Activated CD8-positive, alpha-beta T cell treated with anti-CD3 and anti-CD28 coated beads, Interleukin-2, amount 10 ng/mL, durations not matched to agents 7 days and 5 days (primary cell): ENCODE results near the gene FLT1. TPM values are rescaled to one million over a fixed set of nuclear protein-coding genes. Genes with fewer than 3 reads are reported as not detected.

Experiments
- ATAC-seq: fragments of 150-1000 bp; cut with Tn5 transposase; one replicate; pipeline ENCODE4 v1.10.0; 2021; ENCODE audit warnings: moderate library complexity
- CTCF ChIA-PET: fragments of 350-600 bp; sonication (Branson Sonifier 250); formaldehyde crosslinking; loops from one replicate; lab custom pipeline; 2021; ENCODE audit warnings: antibody characterized with exemption; lab: Charles Lee
- POLR2A ChIA-PET: fragments of 350-600 bp; sonication (Branson Sonifier 250); formaldehyde crosslinking; loops from one replicate; lab custom pipeline; 2021; ENCODE audit warnings: antibody characterized with exemption; lab: Charles Lee
- DNase-seq: peaks from one replicate; pipeline ENCODE4 v3.0.0-alpha.2; 2020
- H3K27ac Mint-ChIP-seq: one replicate; pipeline ENCODE4 v1.8.0; 2021; ENCODE audit warnings: mild to moderate bottlenecking, mixed read lengths
- H3K27me3 Mint-ChIP-seq: one replicate; pipeline ENCODE4 v1.8.0; 2021; ENCODE audit warnings: low read depth, mixed read lengths
- H3K36me3 Mint-ChIP-seq: one replicate; pipeline ENCODE4 v1.8.0; 2021; ENCODE audit warnings: low read depth, mixed read lengths
- H3K4me1 Mint-ChIP-seq: one replicate; pipeline ENCODE4 v1.8.0; 2021; ENCODE audit warnings: low read depth, mixed read lengths
- H3K4me3 Mint-ChIP-seq: one replicate; pipeline ENCODE4 v1.8.0; 2021; ENCODE audit warnings: mild to moderate bottlenecking, mixed read lengths
- H3K9me3 Mint-ChIP-seq: one replicate; pipeline ENCODE4 v1.8.0; 2022; ENCODE audit warnings: mixed read lengths; ENCODE audit not compliant: insufficient read depth
- total RNA-seq, 2 experiments: library from RNA; stranded (reverse); gene quantifications; one replicate each; pipeline ENCODE4 v1.2.3, GENCODE V29; 2021

Gene FLT1
- total RNA-seq, 2 experiments from 2014 or later = 0.95 to 1.3 TPM

DNA sequence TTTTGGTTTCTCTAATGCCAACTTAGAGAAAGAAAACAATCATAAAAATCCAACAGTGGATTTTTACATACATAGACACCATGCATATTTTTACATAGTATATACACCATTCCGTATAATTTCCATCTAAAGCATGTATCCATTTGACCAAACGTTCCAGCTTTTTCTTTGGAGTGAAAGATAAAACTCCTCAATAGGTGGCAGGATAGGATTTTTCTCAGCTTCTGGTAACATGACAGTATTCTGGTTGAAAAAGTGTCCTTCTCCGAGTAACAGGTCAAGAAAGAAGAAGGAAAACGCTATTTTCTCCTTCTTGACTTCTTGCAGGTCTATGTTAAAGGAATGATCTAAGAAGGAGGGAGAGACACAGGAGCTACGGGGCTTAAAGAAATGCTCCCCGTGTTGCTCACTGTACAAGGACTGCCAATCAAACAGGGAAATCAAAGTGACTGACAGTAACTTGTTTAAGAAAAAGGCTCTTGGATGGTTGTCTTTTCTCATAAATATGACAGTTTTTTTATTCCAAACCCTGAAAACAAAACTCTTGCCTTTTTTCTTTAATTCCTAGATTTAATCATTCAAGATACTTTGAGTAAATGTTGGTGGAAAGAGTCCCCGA lies 11.5 kb downstream of the FLT1 start:
- CTCF ChIA-PET = interaction anchor here (0.6 kb wide), 1 partner anchor 9 kb away, joined by 3 read pairs; no protein-coding TSS in a partner anchor
- H3K36me3 Mint-ChIP-seq = no peaks in the 10 kb centered on the region
- POLR2A ChIA-PET = no interaction called here
- ATAC-seq (no peak), DNase-seq (no peak)
- peaks cover 4% of the 10 kb centered on the region for H3K27me3 Mint-ChIP-seq
- H3K4me1 Mint-ChIP-seq = no peaks in the 10 kb centered on the region
- H3K27ac Mint-ChIP-seq = no peak overlapping the region
- H3K9me3 Mint-ChIP-seq = no peaks in the 10 kb centered on the region
- H3K4me3 Mint-ChIP-seq = no peak overlapping the region

DNA sequence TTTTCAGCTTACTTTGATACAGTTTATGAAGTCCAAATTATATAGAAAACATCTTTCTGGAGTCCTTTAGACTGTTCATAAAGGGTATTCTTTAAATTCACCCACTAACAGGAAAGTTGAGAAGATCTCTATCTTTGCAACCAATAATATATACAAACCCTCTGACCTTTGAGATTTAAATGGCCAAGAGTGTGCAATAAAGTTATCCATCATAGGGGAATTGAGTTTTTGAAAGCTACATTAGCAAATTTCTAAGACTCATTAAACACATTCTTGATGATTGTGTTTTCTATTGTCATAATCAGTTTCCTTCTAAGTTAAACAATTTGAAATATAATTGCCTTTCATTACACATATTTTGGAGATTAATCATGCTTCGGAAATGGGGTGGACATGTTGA lies 15.9 kb downstream of the FLT1 start:
- CTCF ChIA-PET = interaction anchor here (1.2 to 1.7 kb wide), 3 partner anchors 11 to 83 kb away, joined by 3 to 5 read pairs (median 3); no protein-coding TSS in a partner anchor
- peaks cover 4% of the 10 kb centered on the region for H3K27me3 Mint-ChIP-seq
- ATAC-seq = no peak

DNA sequence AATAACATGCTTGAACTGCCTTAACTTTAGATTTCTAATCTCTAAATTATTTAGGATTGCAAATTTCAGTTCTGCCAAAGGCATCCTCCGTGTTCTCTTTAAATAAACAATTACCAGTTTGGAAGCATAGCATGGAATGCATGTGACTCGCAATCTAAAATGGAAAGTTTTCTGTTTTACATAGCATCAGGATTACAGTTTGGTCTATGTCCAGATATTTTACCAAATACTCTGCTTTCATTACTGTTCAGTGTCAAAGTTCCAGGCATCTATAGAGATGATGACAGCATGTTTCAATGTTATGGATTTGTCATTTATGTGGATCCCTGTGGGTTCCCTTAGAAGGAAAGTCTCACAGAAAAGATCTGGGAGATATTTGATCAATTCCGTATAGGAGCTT lies 16.8 kb downstream of the FLT1 start:
- no peak for ATAC-seq
- CTCF ChIA-PET = interaction anchor here (1.2 kb wide), 1 partner anchor 82 kb away, joined by 3 read pairs; no protein-coding TSS in a partner anchor

More for the DNA sequence above, 15.9 kb downstream of the FLT1 start:
- no peaks in the 10 kb centered on the region for H3K36me3 Mint-ChIP-seq
- POLR2A ChIA-PET = no interaction called here
- no peaks in the 10 kb centered on the region for H3K4me1 Mint-ChIP-seq
- DNase-seq = no peak
- H3K27ac Mint-ChIP-seq = no peak overlapping the region
- H3K4me3 Mint-ChIP-seq = no peak overlapping the region
- no peaks in the 10 kb centered on the region for H3K9me3 Mint-ChIP-seq

DNA sequence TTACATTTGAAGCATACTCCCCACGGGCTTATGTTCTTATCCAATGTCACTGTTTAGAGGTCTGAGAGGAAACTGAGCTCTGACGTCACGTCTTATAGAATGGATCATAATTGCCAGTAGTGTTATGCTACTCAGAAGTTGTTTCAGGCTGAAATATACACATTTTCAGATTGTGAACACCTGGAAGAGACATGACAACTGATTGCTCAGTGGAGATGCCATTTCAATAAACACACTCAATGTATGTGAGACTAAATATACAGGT lies 17.3 kb downstream of the FLT1 start:
- POLR2A ChIA-PET = no interaction called here
- CTCF ChIA-PET = no interaction called here
- H3K27ac Mint-ChIP-seq = no peak overlapping the region
- H3K4me3 Mint-ChIP-seq = no peak overlapping the region
- H3K9me3 Mint-ChIP-seq = no peaks in the 10 kb centered on the region
- DNase-seq (no peak), ATAC-seq (no peak)
- H3K36me3 Mint-ChIP-seq = no peaks in the 10 kb centered on the region
- peaks cover 6% of the 10 kb centered on the region for H3K27me3 Mint-ChIP-seq
- no peaks in the 10 kb centered on the region for H3K4me1 Mint-ChIP-seq

More for the DNA sequence above, 16.8 kb downstream of the FLT1 start:
- Mint-ChIP-seq H3K4me3 (no peak overlapping the region), H3K36me3 (no peaks in the 10 kb centered on the region), H3K27ac (no peak overlapping the region), H3K4me1 (no peaks in the 10 kb centered on the region), H3K27me3 (peaks cover 4% of the 10 kb centered on the region), H3K9me3 (no peaks in the 10 kb centered on the region)
- no peak for DNase-seq
- POLR2A ChIA-PET = no interaction called here

DNA sequence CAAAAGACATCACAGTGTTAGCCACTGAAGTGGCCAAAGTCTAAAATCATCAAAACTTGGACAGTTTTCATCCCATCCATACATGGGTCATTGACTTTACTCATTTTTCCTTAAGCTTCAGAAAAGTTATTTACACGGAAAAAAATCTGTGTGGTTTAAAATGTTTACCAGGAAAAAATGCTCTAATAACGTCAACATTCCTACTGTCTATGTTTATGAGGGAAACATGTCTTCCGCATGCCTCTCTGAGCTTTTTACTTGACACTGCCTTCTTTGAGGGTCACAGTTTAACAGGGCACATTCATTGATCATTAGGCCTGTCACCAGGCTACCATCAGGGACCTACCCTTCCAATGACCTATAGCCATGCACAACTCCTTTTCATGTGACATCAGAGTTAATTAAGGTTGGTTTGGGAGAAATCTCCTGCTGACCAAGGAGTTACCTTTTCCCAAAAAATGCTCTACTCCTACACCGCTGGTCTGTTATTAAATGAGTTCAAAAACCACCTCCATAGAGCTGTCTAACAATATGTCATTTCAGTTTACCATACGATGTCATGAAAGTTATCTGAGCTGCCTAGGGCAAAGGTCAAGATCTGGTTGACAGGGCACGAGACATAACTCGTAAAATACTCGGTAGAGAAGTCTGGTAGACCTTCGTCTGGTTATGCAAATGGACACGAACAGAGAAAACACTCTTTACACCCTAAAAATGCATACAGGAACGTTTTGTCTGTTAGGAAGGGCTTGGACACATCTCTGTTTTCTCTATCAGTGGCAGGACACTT lies 17.8 kb downstream of the FLT1 start:
- H3K36me3 Mint-ChIP-seq = no peaks in the 10 kb centered on the region

DNA sequence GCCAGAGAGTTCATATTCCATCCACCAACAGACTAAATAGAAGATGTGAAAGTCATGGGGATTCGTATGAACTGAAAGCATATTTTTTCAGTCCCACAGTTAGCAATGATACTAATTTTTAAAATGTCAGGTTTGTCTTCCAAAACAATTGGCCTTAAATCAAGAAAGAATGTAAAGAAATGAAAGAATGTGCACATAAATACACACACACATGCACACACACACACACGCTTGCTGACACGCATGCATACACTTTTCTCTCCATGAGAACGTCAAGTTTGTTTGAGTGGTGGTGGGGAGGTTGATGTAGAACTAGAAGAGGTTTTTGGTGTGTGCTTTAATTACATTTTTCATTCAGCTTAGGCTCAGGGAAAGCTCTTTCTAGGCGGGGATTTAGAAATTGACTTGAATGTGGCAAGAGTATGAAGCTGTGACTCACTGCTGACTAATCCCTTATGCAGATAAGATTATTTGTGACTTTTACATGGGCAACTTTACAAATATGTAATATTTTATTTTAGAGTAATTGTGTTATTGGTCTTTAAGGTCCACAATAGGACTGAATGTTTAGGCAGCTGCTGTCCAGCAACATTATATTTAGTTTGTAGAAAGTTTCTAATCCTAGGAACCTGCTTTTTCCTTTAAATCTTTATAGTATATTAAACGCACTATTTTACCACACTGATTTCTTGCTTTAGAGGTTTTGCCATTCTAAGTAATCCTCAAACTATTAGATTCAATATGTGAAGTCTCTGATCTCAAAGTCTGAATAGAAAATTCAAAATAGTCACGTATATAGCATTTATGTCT lies 18.8 kb downstream of the FLT1 start:
- H3K27me3 Mint-ChIP-seq = peaks cover 6% of the 10 kb centered on the region
- no peak for ATAC-seq
- CTCF ChIA-PET = no interaction called here

More for the DNA sequence above, 17.8 kb downstream of the FLT1 start:
- Mint-ChIP-seq H3K9me3 (no peaks in the 10 kb centered on the region), H3K27ac (no peak overlapping the region), H3K27me3 (peaks cover 6% of the 10 kb centered on the region), H3K4me1 (no peaks in the 10 kb centered on the region), H3K4me3 (no peak overlapping the region)
- ATAC-seq = no peak
- no peak for DNase-seq
- POLR2A ChIA-PET = no interaction called here
- CTCF ChIA-PET = no interaction called here

GRCh38 chr13:28474491-28475134 lies 20.3 kb downstream of the FLT1 start:
- no peaks in the 10 kb centered on the region for H3K9me3 Mint-ChIP-seq
- ChIA-PET POLR2A (no interaction called here), CTCF (interaction anchor here (0.7 kb wide), 1 partner anchor 9 kb away, joined by 3 read pairs; no protein-coding TSS in a partner anchor)
- DNase-seq (no peak), ATAC-seq (no peak)
- no peak overlapping the region for H3K27ac Mint-ChIP-seq
- no peak overlapping the region for H3K4me3 Mint-ChIP-seq
- peaks cover 4% of the 10 kb centered on the region for H3K27me3 Mint-ChIP-seq
- no peaks in the 10 kb centered on the region for H3K36me3 Mint-ChIP-seq
- no peaks in the 10 kb centered on the region for H3K4me1 Mint-ChIP-seq

More for the DNA sequence above, 18.8 kb downstream of the FLT1 start:
- Mint-ChIP-seq H3K4me3 (no peak overlapping the region), H3K27ac (no peak overlapping the region), H3K4me1 (no peaks in the 10 kb centered on the region), H3K9me3 (no peaks in the 10 kb centered on the region), H3K36me3 (no peaks in the 10 kb centered on the region)
- POLR2A ChIA-PET = no interaction called here
- no peak for DNase-seq

GRCh38 chr13:28473044-28473443 lies 21.9 kb downstream of the FLT1 start:
- H3K36me3 Mint-ChIP-seq = no peaks in the 10 kb centered on the region
- no peaks in the 10 kb centered on the region for H3K4me1 Mint-ChIP-seq
- peaks cover 2% of the 10 kb centered on the region for H3K27me3 Mint-ChIP-seq
- CTCF ChIA-PET = no interaction called here
- H3K4me3 Mint-ChIP-seq = no peak overlapping the region
- no peaks in the 10 kb centered on the region for H3K9me3 Mint-ChIP-seq
- POLR2A ChIA-PET = no interaction called here
- no peak overlapping the region for H3K27ac Mint-ChIP-seq
- ATAC-seq (no peak), DNase-seq (no peak)

DNA sequence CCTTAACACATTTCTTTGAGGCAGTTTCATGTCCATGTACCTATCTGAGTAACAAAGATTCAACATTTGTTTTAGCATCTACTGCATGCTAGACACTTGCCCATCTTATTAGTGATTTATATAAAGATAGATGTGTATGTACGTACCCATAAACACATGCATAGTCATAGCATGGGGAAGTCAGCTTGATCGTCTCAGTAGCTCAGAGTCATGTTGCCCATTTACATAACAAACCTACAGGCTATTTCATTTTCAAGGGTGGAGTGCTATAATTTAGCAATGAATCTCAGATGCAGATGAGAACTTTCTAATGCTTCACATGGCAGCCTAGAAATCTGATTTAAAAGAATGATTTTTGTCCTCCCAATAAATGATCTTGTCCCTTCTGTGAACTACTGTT lies 23.5 kb downstream of the FLT1 start:
- ChIA-PET CTCF (interaction anchor here (1.0 kb wide), 1 partner anchor 19 kb away, joined by 3 read pairs; no protein-coding TSS in a partner anchor), POLR2A (no interaction called here)
- Mint-ChIP-seq H3K9me3 (no peaks in the 10 kb centered on the region), H3K27me3 (peaks cover 2% of the 10 kb centered on the region), H3K36me3 (no peaks in the 10 kb centered on the region), H3K4me1 (no peaks in the 10 kb centered on the region), H3K4me3 (no peak overlapping the region), H3K27ac (no peak overlapping the region)
- DNase-seq = no peak
- ATAC-seq = no peak

GRCh38 chr13:28470296-28470695 lies 24.6 kb downstream of the FLT1 start:
- Mint-ChIP-seq H3K4me1 (no peaks in the 10 kb centered on the region), H3K27me3 (peaks cover 2% of the 10 kb centered on the region)
- no peak for DNase-seq

GRCh38 chr13:28469316-28469715 lies 25.6 kb downstream of the FLT1 start:
- POLR2A ChIA-PET = no interaction called here
- no peaks in the 10 kb centered on the region for H3K9me3 Mint-ChIP-seq
- no peak overlapping the region for H3K4me3 Mint-ChIP-seq
- H3K4me1 Mint-ChIP-seq = no peaks in the 10 kb centered on the region
- no peak for DNase-seq
- H3K36me3 Mint-ChIP-seq = no peaks in the 10 kb centered on the region
- ATAC-seq = no peak
- peaks cover 2% of the 10 kb centered on the region for H3K27me3 Mint-ChIP-seq
- no peak overlapping the region for H3K27ac Mint-ChIP-seq
- CTCF ChIA-PET = no interaction called here

More at GRCh38 chr13:28470296-28470695, 24.6 kb downstream of the FLT1 start:
- Mint-ChIP-seq H3K4me3 (no peak overlapping the region), H3K27ac (no peak overlapping the region), H3K36me3 (no peaks in the 10 kb centered on the region), H3K9me3 (no peaks in the 10 kb centered on the region)
- POLR2A ChIA-PET = interaction anchor here (0.7 kb wide), 1 partner anchor 50 kb away, joined by 3 read pairs; no protein-coding TSS in a partner anchor
- no peak for ATAC-seq
- CTCF ChIA-PET = no interaction called here
